ENCODE measurements around the gene KIRREL1.

KIRREL1 gene

DNA sequence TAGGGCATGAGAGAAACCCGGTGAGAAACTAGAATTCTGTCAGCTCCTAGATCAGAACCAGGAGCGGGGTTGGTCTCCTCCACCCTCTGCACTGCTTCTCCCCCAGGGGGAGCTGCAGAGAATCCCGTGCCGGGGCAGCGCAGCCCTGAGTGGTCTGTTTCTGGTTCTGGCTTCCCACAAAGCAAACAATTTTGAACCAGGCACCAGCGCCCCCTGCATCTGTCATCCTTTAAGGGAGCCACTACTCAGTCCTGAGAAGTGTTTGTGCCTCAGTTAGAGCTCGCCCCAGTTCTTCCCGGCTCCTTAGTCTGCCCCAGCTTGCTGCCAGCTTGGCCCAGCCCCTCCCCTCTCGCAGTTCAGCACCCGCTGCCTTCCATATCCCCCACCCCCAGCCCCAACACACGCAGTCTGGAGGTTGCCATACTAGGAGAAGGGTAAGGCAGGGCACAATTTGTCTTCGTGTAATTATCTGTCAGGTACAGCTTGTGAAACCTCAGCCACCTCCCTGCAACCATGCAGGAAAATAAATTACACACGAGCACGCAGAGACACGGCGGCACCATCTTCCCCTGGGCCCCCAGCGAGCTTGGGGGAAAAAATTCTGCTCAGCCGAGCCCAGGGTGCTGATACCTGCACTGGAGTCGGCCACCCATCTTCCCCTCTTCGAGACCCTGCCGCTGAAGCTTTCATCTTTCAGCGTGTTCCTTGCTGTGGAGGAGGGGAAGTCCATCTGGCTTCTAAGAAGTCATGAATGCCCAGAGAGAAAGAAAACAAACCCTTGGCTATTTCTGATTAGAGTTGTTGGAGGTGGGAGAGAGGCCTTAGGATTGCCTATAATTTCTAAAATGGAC is 124.6 kb downstream of the KIRREL1 start:
- peak; percentile 40 for TF ChIP-seq CTCF (IDR thresholded peaks at IDR 0.05; ENCODE audit: poor library complexity, severe bottlenecking)
- Histone ChIP-seq H3K9me3 (ENCODE audit: severe bottlenecking) (no peaks in the 10 kb centered on the region), H3K27me3 (ENCODE audit: insufficient read depth, poor library complexity, severe bottlenecking) (no peaks in the 10 kb centered on the region), H3K36me3 (ENCODE audit: low read depth) (no peaks in the 10 kb centered on the region), H3K27ac (ENCODE audit: poor library complexity, severe bottlenecking) (no peak overlapping the region), H3K4me3 (ENCODE audit: severe bottlenecking) (no peak overlapping the region), H3K4me1 (ENCODE audit: insufficient read depth, poor library complexity, severe bottlenecking) (no peaks in the 10 kb centered on the region)
- DNase-seq (ENCODE audit: low spot score) (no peak), ATAC-seq (ENCODE audit: low read depth) (peak; percentile 45)

- peaks cover 4% of the 10 kb centered on the region for H3K4me1 ChIP-seq (ENCODE audit: insufficient read depth, poor library complexity, severe bottlenecking)
- DNase-seq (ENCODE audit: low spot score) (no peak), ATAC-seq (ENCODE audit: low read depth) (no peak)
- no peaks in the 10 kb centered on the region for H3K27me3 ChIP-seq (ENCODE audit: insufficient read depth, poor library complexity, severe bottlenecking)
- no peak for TF ChIP-seq CTCF (IDR thresholded peaks at IDR 0.05; ENCODE audit: poor library complexity, severe bottlenecking)
- H3K9me3 ChIP-seq (ENCODE audit: severe bottlenecking), result no peaks in the 10 kb centered on the region
- H3K27ac ChIP-seq (ENCODE audit: poor library complexity, severe bottlenecking), result no peak overlapping the region
- no peaks in the 10 kb centered on the region for H3K36me3 ChIP-seq (ENCODE audit: low read depth)
- no peak overlapping the region for H3K4me3 ChIP-seq (ENCODE audit: severe bottlenecking)
These were observed 125.4 kb downstream of the KIRREL1 start for GRCh38 chr1:158118713-158119402.

DNA sequence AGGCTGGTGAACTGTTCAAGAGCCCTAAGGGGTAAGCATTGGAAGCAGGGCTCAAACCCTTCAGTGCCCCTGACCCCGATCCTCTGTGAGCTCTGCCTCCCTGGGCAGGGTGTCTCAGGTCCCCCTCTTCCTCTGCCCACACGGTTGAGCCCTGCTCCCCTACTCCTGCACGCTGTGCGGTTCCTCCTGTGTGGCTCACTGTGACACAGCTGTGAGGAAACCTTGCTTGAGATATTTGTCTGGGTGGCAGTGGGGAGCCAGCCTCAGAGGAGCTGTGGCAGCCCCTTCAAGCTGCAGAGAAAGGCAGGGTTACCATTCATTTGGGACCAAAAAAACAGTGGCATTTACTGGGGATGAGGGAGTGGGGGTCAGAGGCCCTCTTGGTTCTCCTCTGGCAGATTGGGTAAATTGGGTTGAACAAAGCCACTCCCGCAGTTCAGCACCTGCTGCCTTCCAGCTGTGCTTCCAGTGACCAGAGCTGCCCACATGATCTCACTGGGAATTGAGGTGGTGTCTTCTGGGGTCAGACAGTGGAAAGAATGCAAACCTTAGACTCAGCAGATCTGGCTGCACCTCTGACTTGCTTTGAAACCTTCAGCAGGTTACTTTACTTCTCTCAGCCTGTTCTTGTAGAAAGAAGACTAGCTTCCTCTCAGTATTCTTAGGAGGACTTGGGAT is 126.7 kb downstream of the KIRREL1 start:
- Histone ChIP-seq H3K27ac (ENCODE audit: poor library complexity, severe bottlenecking) (no peak overlapping the region), H3K4me3 (ENCODE audit: severe bottlenecking) (no peak overlapping the region), H3K9me3 (ENCODE audit: severe bottlenecking) (no peaks in the 10 kb centered on the region), H3K27me3 (ENCODE audit: insufficient read depth, poor library complexity, severe bottlenecking) (no peaks in the 10 kb centered on the region), H3K4me1 (ENCODE audit: insufficient read depth, poor library complexity, severe bottlenecking) (peaks cover 13% of the 10 kb centered on the region), H3K36me3 (ENCODE audit: low read depth) (no peaks in the 10 kb centered on the region)
- no peak for DNase-seq (ENCODE audit: low spot score)
- TF ChIP-seq CTCF (IDR thresholded peaks at IDR 0.05; ENCODE audit: poor library complexity, severe bottlenecking), result no peak
- ATAC-seq (ENCODE audit: low read depth), result no peak

DNA sequence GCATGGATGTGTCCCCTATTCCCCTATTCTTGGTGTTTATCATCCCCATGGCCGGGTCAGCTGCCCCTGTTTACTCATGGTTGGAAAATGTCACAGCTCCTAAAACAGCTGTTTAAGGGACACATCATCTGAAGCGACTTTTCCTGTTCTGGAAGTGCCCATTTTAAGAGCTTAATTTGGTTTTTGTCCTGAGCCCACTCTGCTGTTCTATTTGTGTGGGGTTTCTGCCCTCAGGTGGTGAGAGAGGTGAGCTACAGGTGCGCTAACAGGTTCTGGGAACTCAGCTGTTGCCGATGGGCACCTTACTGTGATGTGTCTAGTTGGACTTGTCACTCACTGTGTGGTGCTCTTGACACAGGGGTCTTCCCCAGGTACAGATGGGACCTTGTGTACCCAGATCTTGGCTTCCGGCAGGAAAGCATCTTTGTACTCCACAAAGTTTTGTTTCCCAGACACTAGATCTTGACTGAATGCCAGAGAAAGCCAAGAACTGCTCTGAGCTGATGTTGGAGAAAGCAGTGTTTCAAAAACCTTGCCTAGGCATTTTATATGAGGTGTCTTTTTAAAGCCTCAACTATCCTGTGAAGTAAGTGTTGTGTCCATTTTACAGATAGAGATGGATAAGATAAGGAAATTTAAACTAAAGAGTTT is 128.3 kb downstream of the KIRREL1 start:
- Histone ChIP-seq H3K4me1 (ENCODE audit: insufficient read depth, poor library complexity, severe bottlenecking) (peaks cover 13% of the 10 kb centered on the region), H3K27me3 (ENCODE audit: insufficient read depth, poor library complexity, severe bottlenecking) (no peaks in the 10 kb centered on the region), H3K27ac (ENCODE audit: poor library complexity, severe bottlenecking) (no peak overlapping the region), H3K9me3 (ENCODE audit: severe bottlenecking) (no peaks in the 10 kb centered on the region), H3K36me3 (ENCODE audit: low read depth) (no peaks in the 10 kb centered on the region), H3K4me3 (ENCODE audit: severe bottlenecking) (no peak overlapping the region)
- DNase-seq (ENCODE audit: low spot score) (no peak), ATAC-seq (ENCODE audit: low read depth) (peak; percentile 51; the same call in 2 of the 3 replicates)
- TF ChIP-seq CTCF (IDR thresholded peaks at IDR 0.05; ENCODE audit: poor library complexity, severe bottlenecking), result peak; percentile 88

All from RWPE2 (cell line).